NCI-H1092 treated with DMSO at 0.1 percent for 48 hours (cell line): ENCODE results near the gene POU2AF1.

Source experiments
- DNase-seq: peaks from one replicate; lab custom pipeline; 2025; lab: John Stamatoyannopoulos, UW

The POU2AF1 gene, protein sequence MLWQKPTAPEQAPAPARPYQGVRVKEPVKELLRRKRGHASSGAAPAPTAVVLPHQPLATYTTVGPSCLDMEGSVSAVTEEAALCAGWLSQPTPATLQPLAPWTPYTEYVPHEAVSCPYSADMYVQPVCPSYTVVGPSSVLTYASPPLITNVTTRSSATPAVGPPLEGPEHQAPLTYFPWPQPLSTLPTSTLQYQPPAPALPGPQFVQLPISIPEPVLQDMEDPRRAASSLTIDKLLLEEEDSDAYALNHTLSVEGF

DNA sequence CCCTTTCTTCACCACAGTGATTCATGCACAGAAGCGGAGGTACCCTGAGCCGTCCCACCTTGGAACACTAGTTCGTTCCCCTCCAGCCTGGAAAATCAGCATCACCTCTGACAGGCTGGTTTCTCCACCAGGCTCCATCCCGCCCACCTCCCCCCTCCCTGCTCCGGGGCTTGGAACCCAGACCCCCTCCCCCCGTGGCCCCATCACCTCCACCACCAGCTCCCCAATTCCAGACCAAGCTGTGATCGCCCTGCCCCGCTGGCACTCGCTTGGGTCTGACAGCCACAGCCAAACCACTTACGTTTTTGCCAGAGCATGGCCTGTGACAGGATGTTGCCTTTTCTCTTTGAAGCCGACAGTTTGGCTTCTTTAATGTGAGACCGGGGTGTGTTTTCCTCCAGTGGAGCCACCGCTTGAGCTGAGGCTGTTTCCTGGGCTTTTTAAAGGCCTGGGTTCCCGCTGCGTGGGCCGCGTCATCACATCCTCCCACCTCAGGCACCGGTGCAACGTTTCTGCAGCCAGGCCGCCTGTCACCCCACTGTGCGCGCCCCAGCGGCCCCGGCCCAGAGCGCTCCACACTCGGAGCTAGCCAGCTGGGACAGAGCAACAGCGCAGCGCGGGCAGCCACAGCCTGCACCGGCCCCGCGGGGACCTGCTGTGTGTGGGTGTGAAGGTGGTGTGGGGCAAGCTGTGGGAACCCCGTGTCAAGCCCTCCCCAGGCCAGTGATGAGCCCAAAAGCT is at the start of gene POU2AF1:
POU2AF1 (minus strand) TSS at position 415 of the 741 bp plus-strand sequence; CDS start at position 317, 98 bp downstream.
- DNase-seq: no peak

DNA sequence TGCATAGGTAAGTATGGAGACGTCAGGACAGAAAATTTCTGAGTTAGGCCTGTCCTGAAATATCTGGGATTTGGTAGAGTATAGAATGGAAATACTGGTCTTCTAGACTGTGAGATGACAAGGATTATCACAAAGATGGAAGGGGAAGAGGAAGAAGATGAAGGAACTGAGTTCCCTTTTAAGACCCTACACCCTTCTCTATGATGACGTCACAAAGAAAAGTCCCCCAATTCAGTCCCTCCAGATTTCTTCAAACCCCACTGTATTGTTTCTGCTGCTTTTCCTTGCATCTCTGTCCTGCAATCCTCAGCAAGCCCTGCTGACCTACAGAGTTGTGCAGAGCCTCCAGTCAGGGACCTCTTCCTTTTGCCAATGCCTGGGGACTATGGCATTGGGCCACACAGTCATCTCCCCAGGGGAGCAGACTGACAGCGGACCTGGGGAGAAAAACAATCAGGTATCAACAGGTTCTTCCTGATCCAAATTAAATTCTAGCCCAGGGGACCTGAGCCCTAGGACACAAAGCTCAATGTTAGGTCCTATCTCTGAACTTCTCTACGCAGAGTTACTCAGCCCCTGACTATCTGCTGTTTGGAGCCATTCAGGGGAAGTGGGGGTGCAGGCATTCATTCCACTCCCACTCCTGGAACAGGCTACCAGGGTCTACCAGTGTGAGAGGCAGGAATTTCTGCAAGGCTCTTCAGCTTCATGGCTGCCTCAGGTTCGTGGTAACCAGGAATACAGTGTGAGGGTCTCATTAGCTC is 49.2 kb upstream of the POU2AF1 start:
- no peak for DNase-seq

DNA sequence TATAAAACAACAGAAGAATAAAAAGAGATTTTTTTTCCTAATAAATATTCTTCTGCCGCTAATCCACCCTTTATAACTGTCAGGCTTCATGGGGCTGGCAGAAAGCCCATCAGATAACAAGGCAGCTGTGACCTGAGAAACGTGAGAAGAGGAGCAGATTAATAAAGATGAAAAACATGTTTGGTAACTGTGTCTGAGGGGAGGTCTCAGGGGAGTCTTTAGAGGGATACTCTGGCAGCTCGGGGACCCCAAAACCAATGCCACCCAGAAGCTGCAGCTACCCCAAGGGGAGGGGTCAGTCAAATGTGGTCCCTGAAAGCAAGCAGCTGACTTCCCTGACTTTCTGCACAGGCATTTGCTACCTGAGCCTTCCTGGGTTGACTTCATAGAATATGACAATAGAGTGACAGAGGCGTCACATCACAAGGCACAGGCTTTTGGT is 48.4 kb upstream of the POU2AF1 start:
- peak; percentile 88 for DNase-seq

DNA sequence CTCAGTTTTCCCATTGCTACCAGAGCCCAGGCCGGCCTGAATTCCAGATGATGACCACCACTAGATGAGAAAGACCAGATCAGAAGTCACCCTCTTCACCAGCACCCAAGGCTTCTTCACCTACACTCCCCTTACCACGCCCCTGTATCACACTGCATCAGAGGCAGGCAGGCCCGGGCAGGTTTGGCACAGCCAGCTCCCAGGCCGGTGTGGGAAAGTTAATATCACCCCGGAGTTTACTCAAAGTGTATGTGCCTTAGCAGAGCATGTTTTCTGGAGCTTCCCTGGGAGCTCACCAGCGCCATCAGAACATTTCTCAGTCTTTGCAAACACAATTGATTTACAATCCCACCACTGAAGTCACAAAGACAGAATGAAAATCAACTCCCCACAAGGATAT is 47.5 kb upstream of the POU2AF1 start:
- no peak for DNase-seq

DNA sequence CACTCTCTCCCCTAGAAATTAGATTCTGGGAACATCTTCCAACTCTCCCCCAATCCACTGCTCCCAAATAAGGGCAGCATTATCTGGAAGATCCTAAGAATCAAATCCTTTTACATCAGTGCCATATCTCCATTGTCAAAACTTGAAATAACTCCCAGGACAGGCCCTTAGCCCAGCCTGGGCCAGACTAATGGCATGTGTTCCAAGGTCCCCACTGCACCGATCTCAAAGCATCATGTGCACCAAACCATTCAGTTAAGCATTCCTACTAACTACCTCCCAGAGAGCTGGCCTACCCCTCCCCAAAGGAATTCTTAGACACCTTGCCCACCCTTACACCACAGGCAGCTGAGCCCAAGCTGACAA is 44.2 kb upstream of the POU2AF1 start:
- DNase-seq: no peak

DNA sequence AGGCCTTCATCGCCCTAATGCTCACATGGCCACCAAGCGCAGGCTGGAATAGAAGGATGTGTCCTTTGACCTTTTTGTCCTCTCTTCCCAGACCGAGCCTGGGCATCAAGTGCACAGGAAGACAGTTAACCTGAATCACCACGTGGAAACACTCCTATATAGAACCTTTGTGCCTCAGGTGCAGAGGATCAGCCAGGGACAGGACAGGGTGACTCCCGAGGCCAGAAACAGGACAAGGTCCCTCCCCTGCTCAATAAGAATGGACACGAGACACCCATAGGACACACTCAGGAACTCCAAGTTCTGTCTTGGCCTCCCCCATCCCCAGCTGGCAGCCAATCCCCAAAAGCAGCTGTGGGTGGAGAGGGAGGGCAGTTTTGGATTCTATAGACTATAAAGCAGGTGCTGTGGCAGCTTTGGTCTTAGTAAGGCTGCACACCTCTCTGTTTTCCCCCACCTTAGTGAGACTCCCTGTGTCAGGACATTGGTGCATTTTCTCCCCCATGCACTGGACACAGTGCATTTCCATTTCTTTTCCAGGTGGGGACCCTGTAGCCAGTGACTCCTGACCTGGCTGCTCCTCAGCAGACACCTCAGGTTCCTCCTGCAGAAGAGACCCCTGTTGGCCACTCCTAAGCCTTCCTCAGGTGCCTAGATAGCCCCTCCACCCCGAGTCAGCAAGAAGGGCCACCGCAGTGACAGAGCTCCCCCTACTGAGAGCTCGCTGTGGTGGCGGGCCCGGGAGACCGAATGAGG is 43.6 kb upstream of the POU2AF1 start:
- peak; percentile 87 for DNase-seq

DNA sequence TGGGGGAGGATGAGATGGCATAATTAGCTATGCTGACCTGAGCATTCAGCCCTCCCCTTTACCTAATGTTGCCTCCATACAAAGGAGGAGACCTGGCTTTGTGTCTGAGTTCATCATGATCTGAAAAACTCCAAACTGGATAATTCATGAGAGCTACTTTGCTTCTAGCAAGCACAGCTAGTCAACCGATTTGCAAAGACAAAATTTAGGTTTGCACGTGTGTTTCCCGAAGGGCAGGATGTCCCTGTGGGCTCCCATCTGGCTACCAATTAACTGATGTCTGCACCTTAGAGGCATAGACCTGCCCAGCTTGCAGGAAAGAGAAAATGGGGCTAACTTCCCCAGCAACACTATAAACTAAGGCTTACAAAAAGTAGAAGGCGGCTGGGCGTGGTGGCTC is 42.2 kb upstream of the POU2AF1 start:
- no peak for DNase-seq

DNA sequence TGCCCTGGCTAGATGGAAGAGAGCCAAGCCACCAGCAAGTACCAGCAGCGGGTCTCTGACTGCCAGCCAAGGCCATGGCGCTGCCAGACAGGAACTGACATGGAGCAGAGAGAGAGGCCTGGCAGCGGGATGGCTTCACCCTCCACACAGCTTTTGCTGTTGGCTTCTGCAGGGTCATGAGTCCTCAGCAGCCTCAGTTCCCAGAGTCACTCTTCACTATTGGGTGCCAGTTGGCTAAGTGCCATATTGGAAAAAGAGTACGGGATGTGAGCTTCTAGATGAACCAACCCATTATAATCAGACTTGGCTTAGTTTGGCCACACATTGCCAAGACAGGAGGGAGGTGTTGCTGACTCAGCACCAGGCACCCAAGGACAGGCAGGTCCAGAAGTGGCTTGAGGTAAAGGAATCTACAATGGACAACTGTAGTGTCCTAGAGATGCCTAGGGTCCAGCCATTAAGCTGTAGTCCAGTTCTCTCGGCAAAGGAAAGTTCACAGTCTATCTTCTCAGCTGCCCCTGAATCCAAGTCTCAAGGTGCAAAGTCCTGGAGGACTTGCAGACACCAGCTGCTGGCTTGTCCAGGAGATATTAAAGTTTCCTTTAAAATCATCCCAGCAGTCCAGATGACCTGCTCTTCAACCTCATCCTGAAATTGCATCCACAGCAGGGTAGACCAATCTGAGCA is 40.7 kb upstream of the POU2AF1 start:
- peak; percentile 67 for DNase-seq

DNA sequence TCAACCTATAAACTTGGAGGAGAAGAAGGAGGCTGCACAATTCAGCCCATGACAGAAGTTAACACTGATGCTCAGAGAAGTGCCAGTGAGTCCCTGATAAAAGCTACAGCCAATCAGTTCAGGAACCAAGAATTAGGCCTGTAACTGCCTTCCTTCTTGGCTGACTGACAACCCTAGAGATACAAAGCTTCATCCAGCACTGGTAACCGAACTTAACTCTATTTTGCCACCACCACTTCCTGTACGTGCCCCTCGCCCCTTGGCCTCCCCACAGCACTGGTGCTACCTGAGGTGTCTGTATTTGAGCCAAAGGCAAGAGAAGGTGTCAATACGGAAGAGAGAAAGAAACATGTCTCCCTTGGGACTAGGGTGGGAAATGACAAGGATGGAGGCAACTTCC is 40.1 kb upstream of the POU2AF1 start:
- no peak for DNase-seq

DNA sequence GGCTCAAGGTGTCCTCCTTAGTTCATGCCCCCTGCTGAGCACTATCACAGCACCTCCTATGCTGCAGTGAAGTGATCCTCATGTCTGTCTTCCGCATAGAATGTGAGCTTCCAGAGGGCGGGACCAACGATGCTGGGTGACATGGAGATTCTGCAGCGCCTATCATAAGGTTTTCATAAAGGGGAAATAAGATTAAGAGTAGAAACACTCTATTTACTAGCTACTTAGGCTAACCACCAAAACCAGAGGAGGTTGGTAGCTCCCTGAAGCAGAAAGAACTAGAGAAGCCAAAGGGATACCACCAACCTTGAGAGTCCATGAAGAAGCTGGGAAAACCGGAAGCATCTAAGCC is 39.3 kb upstream of the POU2AF1 start:
- DNase-seq: no peak

DNA sequence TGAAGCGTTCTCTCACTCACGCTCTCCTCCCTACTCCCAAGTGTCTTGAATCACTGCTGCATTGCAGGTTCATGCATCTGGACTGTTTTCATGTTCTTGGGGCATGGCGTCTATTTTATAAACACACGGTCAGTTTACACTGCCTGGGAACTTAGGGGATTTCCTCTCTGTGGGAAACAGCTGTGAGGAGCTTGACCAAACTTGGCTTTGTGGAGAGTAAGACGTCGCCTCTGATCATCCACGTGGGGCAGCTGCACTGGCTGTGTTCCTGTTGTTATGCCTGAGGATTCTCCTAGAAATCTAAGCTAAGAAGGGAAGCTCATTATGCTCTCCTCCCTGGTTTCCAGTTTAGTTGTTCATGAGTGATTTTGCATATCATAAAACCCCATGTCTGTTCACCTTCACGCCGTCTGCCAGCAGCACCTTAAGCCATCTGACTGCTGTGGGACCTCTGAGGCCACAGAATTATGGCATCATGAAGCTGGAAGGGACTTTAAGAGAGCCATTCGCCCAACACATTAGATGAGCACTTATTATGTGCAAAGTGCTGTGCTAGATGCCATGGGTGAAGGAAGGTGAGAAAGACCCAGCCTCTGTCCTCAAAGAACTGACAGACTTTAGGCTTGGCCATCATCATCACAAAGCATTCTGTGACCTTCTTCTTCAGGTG is 38.8 kb upstream of the POU2AF1 start:
- no peak for DNase-seq

DNA sequence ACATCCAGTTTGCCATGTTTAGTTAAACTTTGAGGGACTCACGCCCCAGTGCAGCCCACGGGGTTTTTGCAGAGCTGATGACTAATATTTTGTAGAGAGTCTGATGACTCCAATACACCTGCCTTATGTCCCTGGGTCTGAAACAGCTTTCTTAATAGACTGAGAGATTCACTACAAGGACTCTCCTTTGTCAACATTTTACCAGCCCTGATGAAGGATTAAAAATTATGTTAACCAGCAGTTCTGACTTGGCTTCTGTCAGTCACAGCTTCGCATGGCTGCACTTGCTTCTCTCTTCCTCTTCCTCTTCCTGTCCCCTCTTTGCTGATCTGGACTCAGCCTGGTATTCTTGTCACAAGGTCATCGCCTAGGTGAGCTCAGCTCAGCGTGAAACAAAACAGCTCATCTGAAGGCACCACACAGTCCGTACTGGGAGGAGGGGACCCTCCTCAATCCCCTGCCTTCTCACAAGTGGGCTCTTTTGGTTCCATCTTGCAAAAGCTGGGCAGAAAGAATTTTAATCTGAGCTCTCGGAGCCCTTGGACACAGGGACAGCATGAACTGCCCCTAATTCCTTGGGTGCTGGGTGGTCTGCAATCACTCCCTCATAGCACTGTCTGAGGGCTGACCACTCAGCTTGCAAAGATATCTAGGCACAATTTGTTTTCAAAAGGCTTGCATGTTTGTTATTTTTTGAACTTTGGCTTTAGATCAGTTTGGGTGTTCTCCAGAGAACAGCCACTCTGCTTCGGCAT is 38.1 kb upstream of the POU2AF1 start:
- no peak for DNase-seq

DNA sequence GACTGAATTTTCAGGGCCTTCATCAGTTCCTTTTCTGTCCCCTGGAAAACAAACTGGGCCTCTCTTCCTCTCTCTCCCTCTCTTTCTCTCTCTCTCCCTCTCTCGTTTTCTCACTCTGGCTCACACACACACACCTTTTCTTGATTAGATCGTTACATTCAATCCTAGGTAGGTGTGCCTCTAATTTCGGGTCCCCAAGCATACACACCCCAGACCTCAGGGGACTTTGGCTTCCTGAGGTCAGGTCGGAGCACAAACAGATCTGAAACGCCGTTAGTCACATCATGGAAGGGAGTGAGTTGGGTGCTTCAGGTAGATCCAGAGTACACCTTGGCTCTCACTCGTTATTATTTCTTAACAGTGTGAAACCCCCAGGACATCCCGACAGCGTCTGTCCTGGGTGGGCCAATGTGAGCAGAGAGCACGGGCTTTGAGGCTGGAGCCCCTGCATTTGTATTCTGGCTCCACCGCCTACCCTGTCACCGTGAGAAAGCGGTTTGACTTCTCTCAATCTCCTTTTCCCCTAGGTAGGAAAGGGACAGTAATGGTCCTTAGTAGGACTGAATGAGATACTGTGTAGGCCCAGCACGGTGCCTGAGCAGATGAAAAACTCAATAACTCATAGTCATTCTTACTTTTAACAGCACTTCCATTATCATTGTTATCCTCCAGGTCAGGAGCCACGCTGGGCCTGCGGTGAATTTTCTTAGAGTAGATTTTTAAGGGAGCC is 37.3 kb upstream of the POU2AF1 start:
- no peak for DNase-seq

DNA sequence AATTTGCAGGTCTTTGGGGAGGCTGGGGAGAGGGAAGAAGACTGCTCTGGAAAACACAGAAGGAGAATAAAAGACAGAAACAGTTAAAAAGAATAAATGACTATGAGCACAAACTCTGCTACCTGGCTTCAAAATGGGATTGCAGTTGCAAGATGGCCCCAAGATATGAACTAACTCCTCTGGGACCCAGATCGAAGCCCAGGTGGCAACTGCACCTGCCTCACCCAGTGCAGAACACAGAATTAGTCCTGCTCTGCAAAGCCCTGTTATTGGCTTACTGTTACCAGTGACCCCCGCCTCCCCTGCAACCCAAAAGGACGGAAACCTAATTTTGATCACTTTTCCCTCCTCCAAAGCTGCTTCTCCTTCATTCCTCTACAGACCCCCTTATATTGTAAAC is 35.9 kb upstream of the POU2AF1 start:
- no peak for DNase-seq

DNA sequence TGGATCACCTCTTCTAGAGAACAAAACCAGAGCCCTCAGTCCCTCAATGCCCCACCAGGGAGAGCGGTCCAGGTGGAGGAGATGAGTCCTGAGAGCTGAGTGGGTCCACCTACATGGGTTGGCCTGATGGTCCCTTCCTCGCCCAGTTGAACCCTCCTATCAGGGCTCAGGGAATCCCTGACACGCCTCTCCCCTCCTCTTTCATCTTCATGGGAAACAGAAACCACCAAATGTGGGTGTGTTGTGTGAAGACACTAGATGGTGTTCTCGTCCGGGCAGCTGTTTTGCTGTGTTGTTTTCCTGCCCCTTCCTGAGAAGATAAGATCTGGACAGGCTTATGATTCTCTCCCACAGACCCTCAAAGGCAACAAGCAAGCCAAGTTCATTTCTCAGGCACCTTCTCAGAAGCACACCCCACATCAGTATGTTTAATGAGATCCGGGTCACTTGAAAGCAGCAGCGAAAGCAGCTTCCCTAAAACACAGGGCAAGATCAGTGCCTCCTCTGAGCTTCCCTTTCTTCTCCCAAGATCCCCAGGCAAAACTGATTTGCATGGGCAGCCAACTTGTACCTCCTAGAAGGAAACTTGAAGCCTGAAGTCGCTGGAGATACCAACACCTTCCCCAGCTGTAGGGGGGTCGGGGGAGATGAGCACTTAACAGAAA is 35.3 kb upstream of the POU2AF1 start:
- no peak for DNase-seq

DNA sequence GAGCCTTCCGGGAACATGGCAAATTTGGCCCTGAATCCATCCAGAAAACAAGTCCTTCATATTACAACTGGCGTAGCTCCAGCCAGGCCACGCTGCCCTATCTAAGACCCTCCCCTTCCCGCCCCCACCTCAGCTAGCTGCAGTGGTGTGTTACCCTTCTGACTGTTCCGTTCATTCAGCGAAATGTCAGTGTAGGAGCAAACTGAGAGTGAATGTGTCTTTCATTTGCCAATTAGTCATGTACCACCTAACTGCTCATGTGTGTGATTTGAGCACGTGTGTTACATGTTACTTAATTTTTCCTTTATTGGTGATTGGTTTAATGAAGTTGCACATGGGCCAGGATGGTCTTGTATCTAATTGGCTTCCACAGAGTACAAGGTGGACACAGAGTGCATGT is 34.8 kb upstream of the POU2AF1 start:
- no peak for DNase-seq

DNA sequence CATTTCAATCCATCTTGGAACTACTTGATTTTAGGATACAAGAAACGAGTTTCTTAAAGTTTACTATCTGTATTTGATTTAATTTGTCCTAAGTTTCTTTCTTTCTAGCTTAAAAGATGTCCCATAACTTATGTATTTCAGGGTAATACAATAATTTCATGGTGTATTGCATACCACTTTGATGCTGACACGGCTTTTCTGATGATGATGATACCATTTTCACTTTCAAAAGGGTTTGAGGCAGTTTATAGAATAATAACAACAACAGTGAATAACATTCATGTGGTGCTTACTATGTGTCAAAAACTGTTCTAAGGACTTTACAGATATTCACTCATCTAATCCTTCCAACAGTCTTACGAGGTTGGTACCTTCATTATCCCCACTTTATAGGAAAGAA is 33.2 kb upstream of the POU2AF1 start:
- no peak for DNase-seq

DNA sequence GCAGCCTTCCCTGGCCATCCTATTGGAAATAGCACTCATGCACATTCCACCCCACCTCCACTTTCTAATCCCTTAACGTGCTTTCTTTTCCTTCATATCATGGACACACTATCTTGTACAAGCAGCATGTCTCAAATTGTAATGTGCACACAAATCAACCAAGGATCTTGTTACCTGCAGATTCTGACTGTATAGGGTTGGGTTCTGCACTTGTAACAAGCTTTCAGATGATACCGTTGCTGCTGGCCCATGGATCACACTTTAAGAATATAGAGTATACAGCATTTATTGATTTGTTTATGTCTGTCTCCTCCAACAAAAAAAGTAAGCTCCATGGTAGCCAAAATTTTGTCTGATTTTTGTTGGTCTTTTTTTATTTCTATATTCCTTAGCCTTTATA is 32.4 kb upstream of the POU2AF1 start:
- no peak for DNase-seq

DNA sequence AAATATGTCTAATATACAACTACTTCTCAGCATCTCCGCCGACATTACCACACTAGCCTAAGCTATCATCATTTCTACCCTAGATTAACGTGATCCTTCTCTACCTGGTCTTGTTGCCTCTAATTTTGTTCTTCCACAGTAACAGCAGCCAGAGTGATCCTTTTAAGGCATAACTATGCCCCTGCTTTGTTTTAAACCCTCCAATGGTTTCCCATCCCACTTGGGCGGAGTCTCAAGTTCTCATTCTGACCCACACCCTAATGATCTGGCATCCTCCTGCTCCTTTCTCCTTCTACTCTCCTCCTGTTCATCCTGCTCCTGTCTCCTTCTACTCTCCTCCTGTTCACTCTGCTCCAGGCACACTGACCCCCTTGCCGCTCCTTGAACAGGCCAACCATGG is 31.9 kb upstream of the POU2AF1 start:
- DNase-seq: no peak
